Liver (tissue), 9 donors: ENCODE data around the gene DOCK9. TPM values are rescaled to one million over a fixed set of nuclear protein-coding genes. Genes with fewer than 3 reads are reported as not detected.

ENCODE experiments used
- DNase-seq: peaks from one replicate; pipeline ENCODE4 v3.0.0-alpha.2; 2017; ENCODE audit warnings: low spot score
- H3K27ac ChIP-seq, 2 donors: one replicate each; pipeline ENCODE4 v1.7.0; 2013; ENCODE audit warnings: inconsistent platforms in 2 of 2, low read length in 2 of 2, control low read depth in 1 of 2, low read depth in 1 of 2, mild to moderate bottlenecking in 1 of 2
- H3K27me3 ChIP-seq, 4 donors: one replicate each; pipeline versions ENCODE4 v1.6.1 to v1.7.0; 2013; ENCODE audit warnings: low read length in 3 of 4, inconsistent platforms in 1 of 4, mild to moderate bottlenecking in 1 of 4, moderate library complexity in 1 of 4; ENCODE audit not compliant: control insufficient read depth in 4 of 4, insufficient read depth in 4 of 4
- H3K36me3 ChIP-seq, 4 donors: one replicate each; pipeline versions ENCODE4 v1.6.1 to v1.7.0; 2013; ENCODE audit warnings: low read length in 3 of 4, mild to moderate bottlenecking in 3 of 4, low read depth in 1 of 4, moderate library complexity in 1 of 4; ENCODE audit not compliant: control insufficient read depth in 4 of 4, insufficient read depth in 3 of 4
- H3K4me1 ChIP-seq, 4 donors: one replicate each; pipeline versions ENCODE4 v1.6.1 to v1.7.0; 2013; ENCODE audit warnings: low read length in 3 of 4, mild to moderate bottlenecking in 3 of 4, moderate library complexity in 1 of 4; ENCODE audit not compliant: control insufficient read depth in 4 of 4, insufficient read depth in 4 of 4
- H3K4me3 ChIP-seq, 3 donors: one replicate each; pipeline versions ENCODE4 v1.6.1 to v1.7.0; 2013; ENCODE audit warnings: low read length in 3 of 3, control low read depth in 1 of 3, low read depth in 1 of 3, mild to moderate bottlenecking in 1 of 3
- H3K9ac ChIP-seq, 2 donors: one replicate each; pipeline ENCODE4 v1.7.0; 2013; ENCODE audit warnings: low read length in 2 of 2, mild to moderate bottlenecking in 2 of 2, moderate library complexity in 2 of 2, control low read depth in 1 of 2, low read depth in 1 of 2
- H3K9me3 ChIP-seq, 4 donors: one replicate each; pipeline versions ENCODE4 v1.6.1 to v1.7.0; 2013; ENCODE audit warnings: low read length in 3 of 4; ENCODE audit not compliant: control insufficient read depth in 4 of 4
- EGR1 ChIP-seq, 2 donors: IDR thresholded peaks; 2 replicates each; pipeline ENCODE4 v1.6.1; 2016 to 2018; ENCODE audit warnings: antibody characterized with exemption in 2 of 2, low read depth in 2 of 2
- FOXA1 ChIP-seq: IDR thresholded peaks from 2 replicates; pipeline ENCODE4 v1.6.1; 2016; ENCODE audit warnings: antibody characterized with exemption
- FOXA2 ChIP-seq: IDR thresholded peaks from 2 replicates; pipeline ENCODE4 v1.6.1; 2016; ENCODE audit warnings: antibody characterized with exemption
- GABPA ChIP-seq, 2 donors: IDR thresholded peaks in 1 of 2; conservative IDR thresholded peaks in 1 of 2; 2 replicates each; pipeline ENCODE4 v1.6.1; 2016; ENCODE audit warnings: antibody characterized with exemption in 2 of 2, mild to moderate bottlenecking in 1 of 2, moderate library complexity in 1 of 2
- HNF4A ChIP-seq, 2 donors: conservative IDR thresholded peaks; 2 replicates each; pipeline ENCODE4 v1.6.1; 2016; ENCODE audit warnings: antibody characterized with exemption in 2 of 2, mild to moderate bottlenecking in 2 of 2
- HNF4G ChIP-seq: IDR thresholded peaks from 2 replicates; pipeline ENCODE4 v1.6.1; 2016; ENCODE audit warnings: antibody characterized with exemption
- JUND ChIP-seq, 2 donors: IDR thresholded peaks; 2 replicates each; pipeline ENCODE4 v1.6.1; 2016; ENCODE audit warnings: antibody characterized with exemption in 2 of 2
- RAD21 ChIP-seq, 2 donors: IDR thresholded peaks; 2 replicates each; pipeline ENCODE4 v1.6.1; 2016; ENCODE audit warnings: antibody characterized with exemption in 2 of 2, mild to moderate bottlenecking in 2 of 2
- RXRA ChIP-seq, 2 donors: IDR thresholded peaks; 2 replicates each; pipeline ENCODE4 v1.6.1; 2017 to 2018; ENCODE audit warnings: antibody characterized with exemption in 2 of 2, mild to moderate bottlenecking in 1 of 2
- SP1 ChIP-seq: IDR thresholded peaks from 2 replicates; pipeline ENCODE4 v1.6.1; 2018; ENCODE audit warnings: antibody characterized with exemption, mild to moderate bottlenecking
- TAF1 ChIP-seq: conservative IDR thresholded peaks from 2 replicates; pipeline ENCODE4 v1.6.1; 2016; ENCODE audit warnings: antibody characterized with exemption, mild to moderate bottlenecking
- YY1 ChIP-seq: IDR thresholded peaks from 2 replicates; pipeline ENCODE4 v1.6.1; 2016; ENCODE audit warnings: antibody characterized with exemption, mild to moderate bottlenecking
- WGBS: extraction: QIAGEN DNeasy Blood & Tissue Kit; methylation state at CpG from one replicate; pipeline ENCODE4 v1.1.7; 2013; 5-methylcytosine and 5-hydroxymethylcytosine counted together
- polyA plus RNA-seq, 2 donors: library from polyadenylated mRNA; stranded (reverse) in 1 of 2; unstranded in 1 of 2; fragments of 200-250 nt in 1 of 2; fragments of >200 nt in 1 of 2; fragmentation: Nextera tagmentation in 1 of 2; extraction: Ambion mirVana in 1 of 2; gene quantifications; one replicate each; pipeline versions ENCODE4 v1.2.1 to v1.2.3, GENCODE V29; 2013 to 2015
- total RNA-seq, 2 donors: library from RNA; depleted of rRNA; stranded (reverse); fragments of >200 nt; gene quantifications; one replicate each; pipeline ENCODE4 v1.2.3, GENCODE V29; 2014
- TF ChIP-seq, protein P1 (sequence below): IDR thresholded peaks from 2 replicates; pipeline ENCODE4 v1.6.1; 2016; ENCODE audit warnings: antibody characterized with exemption, mild to moderate bottlenecking
- TF ChIP-seq, protein P2 (sequence below): fragments of 150-350 bp; IDR thresholded peaks from 2 replicates; pipeline ENCODE4 v1.5.1; 2017; ENCODE audit warnings: improper control_type of control experiment, low read depth, low read length; ENCODE audit not compliant: missing input control
- TF ChIP-seq, protein P3 (sequence below): IDR thresholded peaks from 2 replicates; pipeline ENCODE4 v1.6.1; 2016; ENCODE audit warnings: antibody characterized with exemption
- TF ChIP-seq, protein P4 (sequence below): IDR thresholded peaks from 2 replicates; pipeline ENCODE4 v1.6.1; 2016; ENCODE audit warnings: antibody characterized with exemption
- TF ChIP-seq, protein P5 (sequence below): IDR thresholded peaks from 2 replicates; pipeline ENCODE4 v1.6.1; 2016; ENCODE audit warnings: antibody characterized with exemption
- donor health status: healthy.
- donor health status: healthy.
- donor health status: healthy.
- donor health status: healthy.
- donor health status: healthy.

Gene DOCK9
- total and polyA plus RNA-seq, 4 donors = 5.4 to 31.3 (median 10.6) TPM

DNA sequence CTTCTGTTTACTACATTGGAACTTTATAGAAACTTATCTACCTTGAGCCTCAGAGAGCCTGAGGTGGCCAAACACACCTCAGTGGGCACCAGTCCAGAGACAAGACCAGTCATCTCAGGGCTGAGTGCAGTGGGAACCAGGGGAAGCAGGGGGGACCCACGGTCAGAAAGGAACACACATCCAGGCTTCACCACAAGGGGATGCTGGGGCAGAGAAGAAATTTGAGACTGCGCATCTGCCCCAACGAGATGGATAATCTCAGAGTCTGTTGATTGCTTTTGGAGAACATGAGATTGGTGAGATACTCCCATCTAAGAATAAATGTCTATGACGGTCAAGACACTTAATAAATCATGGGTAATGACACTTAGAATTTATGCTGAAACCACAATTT lies 98.7 kb downstream of the DOCK9 start:
- peaks cover 4 to 52% (median 27%) of the 10 kb centered on the region in 4 donors for H3K36me3 ChIP-seq
- H3K27me3 ChIP-seq = no peaks in the 10 kb centered on the region
- H3K4me1 ChIP-seq = no peaks in the 10 kb centered on the region
- H3K27ac ChIP-seq = no peak overlapping the region
- H3K4me3 ChIP-seq = no peak overlapping the region
- TF ChIP-seq, protein P1, sequence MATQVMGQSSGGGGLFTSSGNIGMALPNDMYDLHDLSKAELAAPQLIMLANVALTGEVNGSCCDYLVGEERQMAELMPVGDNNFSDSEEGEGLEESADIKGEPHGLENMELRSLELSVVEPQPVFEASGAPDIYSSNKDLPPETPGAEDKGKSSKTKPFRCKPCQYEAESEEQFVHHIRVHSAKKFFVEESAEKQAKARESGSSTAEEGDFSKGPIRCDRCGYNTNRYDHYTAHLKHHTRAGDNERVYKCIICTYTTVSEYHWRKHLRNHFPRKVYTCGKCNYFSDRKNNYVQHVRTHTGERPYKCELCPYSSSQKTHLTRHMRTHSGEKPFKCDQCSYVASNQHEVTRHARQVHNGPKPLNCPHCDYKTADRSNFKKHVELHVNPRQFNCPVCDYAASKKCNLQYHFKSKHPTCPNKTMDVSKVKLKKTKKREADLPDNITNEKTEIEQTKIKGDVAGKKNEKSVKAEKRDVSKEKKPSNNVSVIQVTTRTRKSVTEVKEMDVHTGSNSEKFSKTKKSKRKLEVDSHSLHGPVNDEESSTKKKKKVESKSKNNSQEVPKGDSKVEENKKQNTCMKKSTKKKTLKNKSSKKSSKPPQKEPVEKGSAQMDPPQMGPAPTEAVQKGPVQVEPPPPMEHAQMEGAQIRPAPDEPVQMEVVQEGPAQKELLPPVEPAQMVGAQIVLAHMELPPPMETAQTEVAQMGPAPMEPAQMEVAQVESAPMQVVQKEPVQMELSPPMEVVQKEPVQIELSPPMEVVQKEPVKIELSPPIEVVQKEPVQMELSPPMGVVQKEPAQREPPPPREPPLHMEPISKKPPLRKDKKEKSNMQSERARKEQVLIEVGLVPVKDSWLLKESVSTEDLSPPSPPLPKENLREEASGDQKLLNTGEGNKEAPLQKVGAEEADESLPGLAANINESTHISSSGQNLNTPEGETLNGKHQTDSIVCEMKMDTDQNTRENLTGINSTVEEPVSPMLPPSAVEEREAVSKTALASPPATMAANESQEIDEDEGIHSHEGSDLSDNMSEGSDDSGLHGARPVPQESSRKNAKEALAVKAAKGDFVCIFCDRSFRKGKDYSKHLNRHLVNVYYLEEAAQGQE = no peak
- TF ChIP-seq, protein P2, sequence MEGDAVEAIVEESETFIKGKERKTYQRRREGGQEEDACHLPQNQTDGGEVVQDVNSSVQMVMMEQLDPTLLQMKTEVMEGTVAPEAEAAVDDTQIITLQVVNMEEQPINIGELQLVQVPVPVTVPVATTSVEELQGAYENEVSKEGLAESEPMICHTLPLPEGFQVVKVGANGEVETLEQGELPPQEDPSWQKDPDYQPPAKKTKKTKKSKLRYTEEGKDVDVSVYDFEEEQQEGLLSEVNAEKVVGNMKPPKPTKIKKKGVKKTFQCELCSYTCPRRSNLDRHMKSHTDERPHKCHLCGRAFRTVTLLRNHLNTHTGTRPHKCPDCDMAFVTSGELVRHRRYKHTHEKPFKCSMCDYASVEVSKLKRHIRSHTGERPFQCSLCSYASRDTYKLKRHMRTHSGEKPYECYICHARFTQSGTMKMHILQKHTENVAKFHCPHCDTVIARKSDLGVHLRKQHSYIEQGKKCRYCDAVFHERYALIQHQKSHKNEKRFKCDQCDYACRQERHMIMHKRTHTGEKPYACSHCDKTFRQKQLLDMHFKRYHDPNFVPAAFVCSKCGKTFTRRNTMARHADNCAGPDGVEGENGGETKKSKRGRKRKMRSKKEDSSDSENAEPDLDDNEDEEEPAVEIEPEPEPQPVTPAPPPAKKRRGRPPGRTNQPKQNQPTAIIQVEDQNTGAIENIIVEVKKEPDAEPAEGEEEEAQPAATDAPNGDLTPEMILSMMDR = no peak
- TF ChIP-seq FOXA2 (no peak), FOXA1 (no peak), EGR1 (IDR thresholded peaks at IDR 0.05; ENCODE audit: low read depth in 2 of 2) (no peak), YY1 (no peak), JUND (IDR thresholded peaks at IDR 0.05) (no peak)
- TF ChIP-seq, protein P3, sequence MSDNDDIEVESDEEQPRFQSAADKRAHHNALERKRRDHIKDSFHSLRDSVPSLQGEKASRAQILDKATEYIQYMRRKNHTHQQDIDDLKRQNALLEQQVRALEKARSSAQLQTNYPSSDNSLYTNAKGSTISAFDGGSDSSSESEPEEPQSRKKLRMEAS = no peak
- no peak for DNase-seq
- no peak overlapping the region for H3K9ac ChIP-seq
- 87% methylated on average over 4 of the region's 4 CpGs for WGBS
- no peaks in the 10 kb centered on the region for H3K9me3 ChIP-seq

DNA sequence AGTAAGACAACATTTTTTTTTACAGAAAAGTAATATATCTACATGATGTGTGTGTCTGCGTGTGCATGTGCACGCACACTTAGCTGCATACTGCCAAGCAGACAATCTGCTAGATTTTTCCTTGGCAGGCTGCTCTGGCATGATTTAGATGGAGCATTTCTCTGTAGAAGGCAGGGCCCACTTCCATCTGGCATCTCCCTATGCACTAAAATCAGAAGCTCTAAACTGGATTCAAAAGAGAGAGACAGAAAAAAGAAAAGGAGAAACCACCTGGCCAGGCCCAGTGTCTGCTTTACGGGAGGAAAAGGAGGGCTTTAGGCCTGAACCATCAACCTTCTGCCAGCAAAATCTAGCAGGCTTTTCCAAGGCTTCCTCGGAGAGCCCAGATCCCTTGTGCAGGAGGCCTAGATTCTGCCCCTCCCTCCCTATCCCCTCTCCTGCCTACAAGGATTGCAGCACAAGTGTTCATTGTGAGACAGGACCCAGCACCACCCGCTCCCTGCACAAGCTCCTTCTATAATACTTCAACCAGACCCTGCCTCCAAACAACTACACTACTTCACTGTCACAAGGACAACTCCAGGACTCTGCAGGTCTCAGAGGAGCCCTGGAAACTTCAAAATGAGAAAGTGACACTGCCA lies 99.3 kb downstream of the DOCK9 start:
- H3K9me3 ChIP-seq = peaks cover 0 to 1% (median 0%) of the 10 kb centered on the region in 4 donors
- no peaks in the 10 kb centered on the region for H3K27me3 ChIP-seq
- TF ChIP-seq HNF4A (conservative IDR thresholded peaks at IDR 0.05) = no peak
- TF ChIP-seq FOXA1 = no peak
- no peak for TF ChIP-seq RXRA (IDR thresholded peaks at IDR 0.05)
- no peak for TF ChIP-seq HNF4G
- no peak overlapping the region for H3K4me3 ChIP-seq
- H3K27ac ChIP-seq = no peak overlapping the region
- H3K36me3 ChIP-seq = peaks cover 4 to 47% (median 24%) of the 10 kb centered on the region in 4 donors
- WGBS = 96% methylated on average over 5 of the region's 5 CpGs
- H3K4me1 ChIP-seq = no peaks in the 10 kb centered on the region
- DNase-seq = no peak
- H3K9ac ChIP-seq = no peak overlapping the region

DNA sequence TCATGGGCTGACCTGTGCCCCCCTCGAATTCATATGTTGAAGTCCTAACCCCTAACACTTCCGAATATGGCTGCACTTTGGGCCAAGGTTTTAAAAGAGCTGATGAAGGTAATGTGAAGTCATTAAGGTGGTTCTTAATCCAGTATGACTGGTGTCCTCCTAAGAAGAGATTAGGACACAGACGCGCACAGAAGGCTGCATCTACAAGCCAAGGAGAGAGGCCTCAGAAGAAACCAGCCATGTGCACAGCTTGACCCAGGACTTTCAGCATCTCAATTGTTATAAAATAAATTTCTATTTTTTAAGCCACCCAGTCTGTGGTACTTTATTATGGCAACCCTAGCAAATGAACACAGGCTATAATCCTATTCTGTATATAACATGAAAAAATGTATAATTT lies 99.9 kb downstream of the DOCK9 start:
- peaks cover 0 to 45% (median 26%) of the 10 kb centered on the region in 4 donors for H3K36me3 ChIP-seq
- H3K9ac ChIP-seq = no peak overlapping the region
- TF ChIP-seq TAF1 (no peak), SP1 (no peak), FOXA1 (no peak), RAD21 (IDR thresholded peaks at IDR 0.05) (no peak), YY1 (no peak), RXRA (IDR thresholded peaks at IDR 0.05) (no peak), GABPA (IDR thresholded peaks at IDR 0.05 in 1 of 2, conservative IDR thresholded peaks at IDR 0.05 in 1 of 2) (no peak)
- TF ChIP-seq, protein P2 = no peak
- TF ChIP-seq, protein P3 = no peak
- TF ChIP-seq, protein P4, sequence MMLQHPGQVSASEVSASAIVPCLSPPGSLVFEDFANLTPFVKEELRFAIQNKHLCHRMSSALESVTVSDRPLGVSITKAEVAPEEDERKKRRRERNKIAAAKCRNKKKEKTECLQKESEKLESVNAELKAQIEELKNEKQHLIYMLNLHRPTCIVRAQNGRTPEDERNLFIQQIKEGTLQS = no peak
- TF ChIP-seq, protein P5, sequence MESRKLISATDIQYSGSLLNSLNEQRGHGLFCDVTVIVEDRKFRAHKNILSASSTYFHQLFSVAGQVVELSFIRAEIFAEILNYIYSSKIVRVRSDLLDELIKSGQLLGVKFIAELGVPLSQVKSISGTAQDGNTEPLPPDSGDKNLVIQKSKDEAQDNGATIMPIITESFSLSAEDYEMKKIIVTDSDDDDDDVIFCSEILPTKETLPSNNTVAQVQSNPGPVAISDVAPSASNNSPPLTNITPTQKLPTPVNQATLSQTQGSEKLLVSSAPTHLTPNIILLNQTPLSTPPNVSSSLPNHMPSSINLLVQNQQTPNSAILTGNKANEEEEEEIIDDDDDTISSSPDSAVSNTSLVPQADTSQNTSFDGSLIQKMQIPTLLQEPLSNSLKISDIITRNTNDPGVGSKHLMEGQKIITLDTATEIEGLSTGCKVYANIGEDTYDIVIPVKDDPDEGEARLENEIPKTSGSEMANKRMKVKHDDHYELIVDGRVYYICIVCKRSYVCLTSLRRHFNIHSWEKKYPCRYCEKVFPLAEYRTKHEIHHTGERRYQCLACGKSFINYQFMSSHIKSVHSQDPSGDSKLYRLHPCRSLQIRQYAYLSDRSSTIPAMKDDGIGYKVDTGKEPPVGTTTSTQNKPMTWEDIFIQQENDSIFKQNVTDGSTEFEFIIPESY = no peak
- WGBS = 97% methylated on average over 4 of the region's 4 CpGs
- no peak overlapping the region for H3K27ac ChIP-seq
- no peaks in the 10 kb centered on the region for H3K4me1 ChIP-seq
- no peak overlapping the region for H3K4me3 ChIP-seq
- H3K27me3 ChIP-seq = no peaks in the 10 kb centered on the region
- no peak for DNase-seq
- peaks cover 0 to 6% (median 3%) of the 10 kb centered on the region in 4 donors for H3K9me3 ChIP-seq
